HCT116 (cell line): Measurements from ENCODE around the gene STK25.
"Not testable (repeated sequence)": the region's sequence is repeated elsewhere in the genome, so short reads cannot be mapped to it uniquely, and the experiment has no call there.

ENCODE experiments used
- CTCF ChIP-seq, 3 experiments: fragments of 200-600 bp in 1 of 3; sonication (generic) in 1 of 3; IDR thresholded peaks in 2 of 3; conservative IDR thresholded peaks in 1 of 3; 2 replicates each; pipeline ENCODE4 v1.5.1; 2012 to 2017; ENCODE audit warnings: low read depth in 2 of 3, low read length in 2 of 3, antibody characterized with exemption in 1 of 3, borderline replicate concordance in 1 of 3, control low read depth in 1 of 3, mild to moderate bottlenecking in 1 of 3, mixed read lengths in 1 of 3, mixed run types in 1 of 3, moderate library complexity in 1 of 3; ENCODE audit not compliant: insufficient read depth in 1 of 3
- ELF1 ChIP-seq: IDR thresholded peaks from 2 replicates; pipeline ENCODE4 v1.6.1; 2012; ENCODE audit warnings: low read depth, borderline replicate concordance
- EZH2 ChIP-seq: fragments of 200-600 bp; sonication (generic); IDR thresholded peaks from 2 replicates; pipeline ENCODE4 v1.6.1; 2017; ENCODE audit warnings: antibody characterized with exemption, mixed run types
- FOSL1 ChIP-seq: IDR thresholded peaks from 2 replicates; pipeline ENCODE4 v1.6.1; 2012; ENCODE audit warnings: low read depth
- JUND ChIP-seq: IDR thresholded peaks from 2 replicates; pipeline ENCODE4 v1.6.1; 2012
- POLR2A ChIP-seq: IDR thresholded peaks from 2 replicates; pipeline ENCODE4 v1.7.0; 2011; ENCODE audit warnings: borderline replicate concordance; ENCODE audit not compliant: insufficient read depth, insufficient read length; ENCODE audit errors: extremely low read depth
- POLR2AphosphoS5 ChIP-seq: IDR thresholded peaks from 2 replicates; pipeline ENCODE4 v1.6.1; 2011; ENCODE audit warnings: mild to moderate bottlenecking, low read depth, low read length, moderate library complexity
- RAD21 ChIP-seq: IDR thresholded peaks from 2 replicates; pipeline ENCODE4 v1.6.1; 2012; ENCODE audit warnings: low read depth, mild to moderate bottlenecking
- SP1 ChIP-seq: IDR thresholded peaks from 2 replicates; pipeline ENCODE4 v1.6.1; 2012; ENCODE audit warnings: low read depth
- SRF ChIP-seq: IDR thresholded peaks from 2 replicates; pipeline ENCODE4 v1.6.1; 2012; ENCODE audit warnings: low read depth
- YY1 ChIP-seq: IDR thresholded peaks from 2 replicates; pipeline ENCODE4 v1.6.1; 2011; ENCODE audit warnings: low read length, low read depth, moderate library complexity, mild to moderate bottlenecking; ENCODE audit not compliant: insufficient replicate concordance; ENCODE audit errors: extremely low read depth
- ZFX ChIP-seq: fragments of 450-650 bp; IDR thresholded peaks from 2 replicates; pipeline ENCODE4 v1.6.1; 2017
- TF ChIP-seq, protein P1 (sequence below): IDR thresholded peaks from 2 replicates; pipeline ENCODE4 v1.6.1; 2012

- TF ChIP-seq, protein P1, sequence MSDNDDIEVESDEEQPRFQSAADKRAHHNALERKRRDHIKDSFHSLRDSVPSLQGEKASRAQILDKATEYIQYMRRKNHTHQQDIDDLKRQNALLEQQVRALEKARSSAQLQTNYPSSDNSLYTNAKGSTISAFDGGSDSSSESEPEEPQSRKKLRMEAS = not testable (repeated sequence)
- TF ChIP-seq FOSL1; ELF1; CTCF (IDR thresholded peaks at IDR 0.05 in 2 of 3, conservative IDR thresholded peaks at IDR 0.05 in 1 of 3; ENCODE audit: borderline replicate concordance in 1 of 3, insufficient read depth in 1 of 3, low read depth in 2 of 3, low read length in 2 of 3); YY1; RAD21; EZH2; SP1; SRF; POLR2AphosphoS5; JUND; POLR2A; ZFX: not testable (repeated sequence)
These were observed 17.7 kb upstream of the STK25 start for GRCh38 chr2:241525818-241526780.
